ENCODE measurements around the gene PEX11A. TPM values are rescaled to one million over a fixed set of nuclear protein-coding genes. Genes with fewer than 3 reads are reported as not detected.

The PEX11A gene
- total RNA-seq, 1 donor from 2014 or later = 5.1 TPM

Other genes starting within 250 kb of the PEX11A start
- 8.7 TPM for gene RHCG, start 194.2 kb downstream of the PEX11A start, total RNA-seq (ENCODE audit: insufficient read depth, low replicate concordance)
- 1.2 TPM for gene TICRR, start 115.3 kb downstream of the PEX11A start, total RNA-seq (ENCODE audit: insufficient read depth, low replicate concordance)
- gene KIF7, start 35.3 kb downstream of the PEX11A start, total RNA-seq (ENCODE audit: insufficient read depth, low replicate concordance) = 8.2 TPM
- gene PLIN1, start 11.4 kb downstream of the PEX11A start, total RNA-seq (ENCODE audit: insufficient read depth, low replicate concordance) = 2.2 TPM
- 1.7 TPM for gene WDR93, start 57 bp upstream of the PEX11A start, total RNA-seq (ENCODE audit: insufficient read depth, low replicate concordance)
- 2.9 TPM for gene MESP1, start 60.5 kb upstream of the PEX11A start, total RNA-seq (ENCODE audit: insufficient read depth, low replicate concordance)
- not detected for gene MESP2, start 85.6 kb upstream of the PEX11A start, total RNA-seq (ENCODE audit: insufficient read depth, low replicate concordance)
- gene ANPEP, start 124.1 kb upstream of the PEX11A start, total RNA-seq (ENCODE audit: insufficient read depth, low replicate concordance) = 5.8 TPM
- 65.2 TPM for gene AP3S2, start 203.2 kb upstream of the PEX11A start, total RNA-seq (ENCODE audit: insufficient read depth, low replicate concordance)
- 16.6 TPM for gene ARPIN, start 222.2 kb upstream of the PEX11A start, total RNA-seq (ENCODE audit: insufficient read depth, low replicate concordance)

Measured in umbilical cord (tissue), 1 donor.